ENCODE measurements around the gene LIPI. TPM values are rescaled to one million over a fixed set of nuclear protein-coding genes. Genes with fewer than 3 reads are reported as not detected.

Gene LIPI
- not detected in 2 replicates for total RNA-seq

GRCh38 chr21:14210738-14211137 lies at the start of gene LIPI:
LIPI (minus strand) TSS chr21:14210955; CDS start chr21:14210845, 110 bp downstream.

GRCh38 chr21:14215971-14216641 lies 5.4 kb upstream of the LIPI start, which contains the start of gene RBM11:
RBM11 (plus strand) TSS chr21:14216157; CDS start chr21:14216187, 30 bp downstream.

Small RNAs within 50 kb of the gene (small RNA-seq; reads per million reads assigned to genes)
- gene RF01518: not detected
- gene RNA5SP488: not detected

Other genes with a start within 250 kb of the LIPI start
- 0.13 and 0.32 TPM in 2 replicates for gene RBM11, start 5.2 kb upstream of the LIPI start, total RNA-seq
- gene HSPA13, start 172.2 kb upstream of the LIPI start, total RNA-seq: 65.6 and 70.3 TPM in 2 replicates

Data from articular chondrocyte of knee joint (primary cell).